ENCODE data around the gene RPL28. TPM values are rescaled to one million over a fixed set of nuclear protein-coding genes. Genes with fewer than 3 reads are reported as not detected.

The RPL28 gene
- total and polyA plus RNA-seq, 2 of the 13 experiments (the other 11 are each of a cell fraction or from before 2014, with no cell fraction given): 105 to 420 TPM

GRCh38 chr19:55407800-55408532, 22.2 kb downstream of the RPL28 start (continued):
- peak; percentile 64; the same call in 1 of the 2 replicates for TF ChIP-seq ZNF331 (CRISPR knock-in tag; IDR thresholded peaks at IDR 0.05)
- no peak for TF ChIP-seq SOX6 (IDR thresholded peaks at IDR 0.05)
- peak; percentile 55 for TF ChIP-seq SOX6 (CRISPR knock-in tag; IDR thresholded peaks at IDR 0.05)
- TF ChIP-seq SSRP1 (CRISPR knock-in tag; IDR thresholded peaks at IDR 0.05): no peak
- TF ChIP-seq HDAC1 (CRISPR knock-in tag; IDR thresholded peaks at IDR 0.05): 0 out of 2 replicates have a peak, but pooled peaks have one; percentile 28
- TF ChIP-seq HNF4G (IDR thresholded peaks at IDR 0.05; ENCODE audit: borderline replicate concordance, low read depth, low read length): no peak
- TF ChIP-seq HNF4G (CRISPR knock-in tag; IDR thresholded peaks at IDR 0.05; ENCODE audit: borderline replicate concordance, low read depth): no peak
- TF ChIP-seq, protein P1, sequence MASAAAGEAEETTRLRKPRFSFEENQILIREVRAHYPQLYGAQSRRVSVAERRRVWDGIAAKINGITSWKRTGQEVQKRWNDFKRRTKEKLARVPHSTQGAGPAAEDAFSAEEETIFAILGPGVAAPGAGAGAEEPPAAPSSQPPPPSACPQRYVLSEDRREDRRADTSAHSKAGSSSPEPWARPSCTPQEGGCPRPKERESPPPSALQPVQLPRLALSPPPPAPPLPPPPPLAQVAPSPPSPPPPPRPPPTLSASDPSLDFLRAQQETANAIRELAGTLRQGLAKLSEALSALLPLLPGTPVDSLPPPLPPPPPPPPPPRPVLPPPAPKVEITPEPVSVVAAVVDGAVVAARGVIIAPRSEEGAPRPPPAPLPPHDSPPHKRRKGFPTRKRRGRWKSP (CRISPR knock-in tag; IDR thresholded peaks at IDR 0.05): peak; percentile 82
- no peak for TF ChIP-seq ZZZ3 (CRISPR knock-in tag; IDR thresholded peaks at IDR 0.05; ENCODE audit: borderline replicate concordance)
- TF ChIP-seq TBX2 (CRISPR knock-in tag; IDR thresholded peaks at IDR 0.05; ENCODE audit: borderline replicate concordance): no peak; the same call in 1 of the 2 replicates
- peak; percentile 39 for TF ChIP-seq SRSF1 (optimal IDR thresholded peaks at IDR 0.05; ENCODE audit: low read depth, low read length)
- 0 out of 2 replicates have a peak, but pooled peaks have one; percentile 42 for TF ChIP-seq GZF1 (CRISPR knock-in tag; IDR thresholded peaks at IDR 0.05)
- TF ChIP-seq, protein P2, sequence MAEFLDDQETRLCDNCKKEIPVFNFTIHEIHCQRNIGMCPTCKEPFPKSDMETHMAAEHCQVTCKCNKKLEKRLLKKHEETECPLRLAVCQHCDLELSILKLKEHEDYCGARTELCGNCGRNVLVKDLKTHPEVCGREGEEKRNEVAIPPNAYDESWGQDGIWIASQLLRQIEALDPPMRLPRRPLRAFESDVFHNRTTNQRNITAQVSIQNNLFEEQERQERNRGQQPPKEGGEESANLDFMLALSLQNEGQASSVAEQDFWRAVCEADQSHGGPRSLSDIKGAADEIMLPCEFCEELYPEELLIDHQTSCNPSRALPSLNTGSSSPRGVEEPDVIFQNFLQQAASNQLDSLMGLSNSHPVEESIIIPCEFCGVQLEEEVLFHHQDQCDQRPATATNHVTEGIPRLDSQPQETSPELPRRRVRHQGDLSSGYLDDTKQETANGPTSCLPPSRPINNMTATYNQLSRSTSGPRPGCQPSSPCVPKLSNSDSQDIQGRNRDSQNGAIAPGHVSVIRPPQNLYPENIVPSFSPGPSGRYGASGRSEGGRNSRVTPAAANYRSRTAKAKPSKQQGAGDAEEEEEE (CRISPR knock-in tag; IDR thresholded peaks at IDR 0.05; ENCODE audit: borderline replicate concordance): no peak
- TF ChIP-seq, protein P3, sequence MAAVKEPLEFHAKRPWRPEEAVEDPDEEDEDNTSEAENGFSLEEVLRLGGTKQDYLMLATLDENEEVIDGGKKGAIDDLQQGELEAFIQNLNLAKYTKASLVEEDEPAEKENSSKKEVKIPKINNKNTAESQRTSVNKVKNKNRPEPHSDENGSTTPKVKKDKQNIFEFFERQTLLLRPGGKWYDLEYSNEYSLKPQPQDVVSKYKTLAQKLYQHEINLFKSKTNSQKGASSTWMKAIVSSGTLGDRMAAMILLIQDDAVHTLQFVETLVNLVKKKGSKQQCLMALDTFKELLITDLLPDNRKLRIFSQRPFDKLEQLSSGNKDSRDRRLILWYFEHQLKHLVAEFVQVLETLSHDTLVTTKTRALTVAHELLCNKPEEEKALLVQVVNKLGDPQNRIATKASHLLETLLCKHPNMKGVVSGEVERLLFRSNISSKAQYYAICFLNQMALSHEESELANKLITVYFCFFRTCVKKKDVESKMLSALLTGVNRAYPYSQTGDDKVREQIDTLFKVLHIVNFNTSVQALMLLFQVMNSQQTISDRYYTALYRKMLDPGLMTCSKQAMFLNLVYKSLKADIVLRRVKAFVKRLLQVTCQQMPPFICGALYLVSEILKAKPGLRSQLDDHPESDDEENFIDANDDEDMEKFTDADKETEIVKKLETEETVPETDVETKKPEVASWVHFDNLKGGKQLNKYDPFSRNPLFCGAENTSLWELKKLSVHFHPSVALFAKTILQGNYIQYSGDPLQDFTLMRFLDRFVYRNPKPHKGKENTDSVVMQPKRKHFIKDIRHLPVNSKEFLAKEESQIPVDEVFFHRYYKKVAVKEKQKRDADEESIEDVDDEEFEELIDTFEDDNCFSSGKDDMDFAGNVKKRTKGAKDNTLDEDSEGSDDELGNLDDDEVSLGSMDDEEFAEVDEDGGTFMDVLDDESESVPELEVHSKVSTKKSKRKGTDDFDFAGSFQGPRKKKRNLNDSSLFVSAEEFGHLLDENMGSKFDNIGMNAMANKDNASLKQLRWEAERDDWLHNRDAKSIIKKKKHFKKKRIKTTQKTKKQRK (IDR thresholded peaks at IDR 0.05; ENCODE audit: low read length): no peak
- no peak for TF ChIP-seq ZNF10 (CRISPR knock-in tag; IDR thresholded peaks at IDR 0.05; ENCODE audit: borderline replicate concordance, low read depth)
- TF ChIP-seq, protein P4, sequence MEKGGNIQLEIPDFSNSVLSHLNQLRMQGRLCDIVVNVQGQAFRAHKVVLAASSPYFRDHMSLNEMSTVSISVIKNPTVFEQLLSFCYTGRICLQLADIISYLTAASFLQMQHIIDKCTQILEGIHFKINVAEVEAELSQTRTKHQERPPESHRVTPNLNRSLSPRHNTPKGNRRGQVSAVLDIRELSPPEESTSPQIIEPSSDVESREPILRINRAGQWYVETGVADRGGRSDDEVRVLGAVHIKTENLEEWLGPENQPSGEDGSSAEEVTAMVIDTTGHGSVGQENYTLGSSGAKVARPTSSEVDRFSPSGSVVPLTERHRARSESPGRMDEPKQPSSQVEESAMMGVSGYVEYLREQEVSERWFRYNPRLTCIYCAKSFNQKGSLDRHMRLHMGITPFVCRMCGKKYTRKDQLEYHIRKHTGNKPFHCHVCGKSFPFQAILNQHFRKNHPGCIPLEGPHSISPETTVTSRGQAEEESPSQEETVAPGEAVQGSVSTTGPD (CRISPR knock-in tag; IDR thresholded peaks at IDR 0.05): no peak
- TF ChIP-seq ZMYM3 (CRISPR knock-in tag; IDR thresholded peaks at IDR 0.05): no peak
- no peak; the same call in 1 of the 2 replicates for TF ChIP-seq ZXDC (CRISPR knock-in tag; IDR thresholded peaks at IDR 0.05)
- no peak for TF ChIP-seq TOPORS (CRISPR knock-in tag; IDR thresholded peaks at IDR 0.05)

Measured in HepG2 (cell line).